Colonic mucosa (tissue), 4 donors: ENCODE measurements around the gene PACC1. TPM values are rescaled to one million over a fixed set of nuclear protein-coding genes. Genes with fewer than 3 reads are reported as not detected.

Experiments used
- DNase-seq: peaks from one replicate; pipeline ENCODE4 v3.0.0-alpha.2; 2020
- H3K27ac ChIP-seq: fragments of 200-600 bp; one replicate; pipeline ENCODE4 v1.8.0; 2021
- H3K27me3 ChIP-seq: fragments of 200-600 bp; one replicate; pipeline ENCODE4 v1.8.0; 2021
- H3K36me3 ChIP-seq: fragments of 200-600 bp; one replicate; pipeline ENCODE4 v1.8.0; 2021
- H3K4me1 ChIP-seq: fragments of 200-600 bp; one replicate; pipeline ENCODE4 v1.8.0; 2021; ENCODE audit warnings: mild to moderate bottlenecking
- H3K4me3 ChIP-seq: fragments of 200-600 bp; one replicate; pipeline ENCODE4 v1.8.0; 2021
- H3K9ac ChIP-seq, 2 donors: one replicate each; pipeline ENCODE4 v1.7.0; 2013; ENCODE audit warnings: control low read depth in 2 of 2, low read depth in 2 of 2, low read length in 2 of 2
- H3K9me3 ChIP-seq: fragments of 200-600 bp; one replicate; pipeline ENCODE4 v1.8.0; 2021
- intact Hi-C: fragments of 100-400 bp; cut with DNase I; formaldehyde crosslinking; loops from one replicate; pipeline ENCODE4 v1.14.1; 2022
- total RNA-seq, 2 donors: library from RNA; stranded (reverse); fragmentation: NEBNext Ultra II Directional in 1 of 2; extraction: Animal tissue kit (Norgen Biotek cat#: 25700) in 1 of 2; gene quantifications; one replicate each; pipeline ENCODE4 v1.2.1, GENCODE V29; 2021
- TF ChIP-seq, protein P1 (sequence below): fragments of 200-600 bp; IDR thresholded peaks from one replicate; pipeline ENCODE4 v1.8.0; 2022; ENCODE audit warnings: antibody characterized with exemption, mild to moderate bottlenecking
- donor health status: healthy.
- donor health status: DM: no; HTN: no; CAD: no.
- donor health status: DM: no; HTN: no; CAD: no.

Gene PACC1
- total RNA-seq, 2 donors from 2014 or later = 2.6 to 3.1 TPM

DNA sequence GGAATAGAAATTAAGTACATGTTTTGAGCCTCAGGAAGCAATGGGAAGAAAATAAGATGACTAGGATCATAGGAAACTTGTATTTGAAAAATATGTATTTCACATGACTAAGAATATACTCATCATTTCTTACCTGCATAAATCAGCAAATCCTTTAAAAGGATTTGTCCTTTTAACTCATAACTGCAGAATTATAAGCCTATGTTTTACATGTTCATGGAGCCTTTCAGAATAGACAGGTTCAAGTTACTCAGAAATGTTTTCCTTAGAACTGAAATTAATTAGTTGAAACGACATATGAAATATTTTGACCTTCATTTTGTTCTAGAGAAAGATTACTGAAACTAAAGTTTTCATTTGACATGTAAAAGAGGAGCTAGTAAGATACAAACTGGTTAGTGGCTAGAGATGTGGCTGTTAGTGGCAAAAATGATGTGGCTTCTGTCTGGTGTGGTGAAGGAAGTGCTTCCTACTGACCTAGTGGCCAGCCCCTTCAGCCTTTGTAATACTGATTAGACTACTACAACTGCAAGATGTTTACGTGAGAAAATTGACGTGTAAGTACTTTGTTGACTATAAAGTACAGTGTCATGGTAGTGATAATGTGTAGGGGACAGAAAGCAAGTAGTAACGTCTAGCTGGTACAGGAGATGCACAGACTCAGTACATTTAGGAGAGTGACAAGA lies 54.7 kb downstream of the PACC1 start:
- no peak for DNase-seq
- intact Hi-C loops = no loop called here
- Histone ChIP-seq H3K4me3 (no peak overlapping the region), H3K4me1 (no peaks in the 10 kb centered on the region), H3K9ac (no peak overlapping the region), H3K9me3 (no peaks in the 10 kb centered on the region), H3K27me3 (no peaks in the 10 kb centered on the region), H3K36me3 (peaks cover 23% of the 10 kb centered on the region), H3K27ac (no peak overlapping the region)
- TF ChIP-seq, protein P1, sequence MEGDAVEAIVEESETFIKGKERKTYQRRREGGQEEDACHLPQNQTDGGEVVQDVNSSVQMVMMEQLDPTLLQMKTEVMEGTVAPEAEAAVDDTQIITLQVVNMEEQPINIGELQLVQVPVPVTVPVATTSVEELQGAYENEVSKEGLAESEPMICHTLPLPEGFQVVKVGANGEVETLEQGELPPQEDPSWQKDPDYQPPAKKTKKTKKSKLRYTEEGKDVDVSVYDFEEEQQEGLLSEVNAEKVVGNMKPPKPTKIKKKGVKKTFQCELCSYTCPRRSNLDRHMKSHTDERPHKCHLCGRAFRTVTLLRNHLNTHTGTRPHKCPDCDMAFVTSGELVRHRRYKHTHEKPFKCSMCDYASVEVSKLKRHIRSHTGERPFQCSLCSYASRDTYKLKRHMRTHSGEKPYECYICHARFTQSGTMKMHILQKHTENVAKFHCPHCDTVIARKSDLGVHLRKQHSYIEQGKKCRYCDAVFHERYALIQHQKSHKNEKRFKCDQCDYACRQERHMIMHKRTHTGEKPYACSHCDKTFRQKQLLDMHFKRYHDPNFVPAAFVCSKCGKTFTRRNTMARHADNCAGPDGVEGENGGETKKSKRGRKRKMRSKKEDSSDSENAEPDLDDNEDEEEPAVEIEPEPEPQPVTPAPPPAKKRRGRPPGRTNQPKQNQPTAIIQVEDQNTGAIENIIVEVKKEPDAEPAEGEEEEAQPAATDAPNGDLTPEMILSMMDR = no peak

DNA sequence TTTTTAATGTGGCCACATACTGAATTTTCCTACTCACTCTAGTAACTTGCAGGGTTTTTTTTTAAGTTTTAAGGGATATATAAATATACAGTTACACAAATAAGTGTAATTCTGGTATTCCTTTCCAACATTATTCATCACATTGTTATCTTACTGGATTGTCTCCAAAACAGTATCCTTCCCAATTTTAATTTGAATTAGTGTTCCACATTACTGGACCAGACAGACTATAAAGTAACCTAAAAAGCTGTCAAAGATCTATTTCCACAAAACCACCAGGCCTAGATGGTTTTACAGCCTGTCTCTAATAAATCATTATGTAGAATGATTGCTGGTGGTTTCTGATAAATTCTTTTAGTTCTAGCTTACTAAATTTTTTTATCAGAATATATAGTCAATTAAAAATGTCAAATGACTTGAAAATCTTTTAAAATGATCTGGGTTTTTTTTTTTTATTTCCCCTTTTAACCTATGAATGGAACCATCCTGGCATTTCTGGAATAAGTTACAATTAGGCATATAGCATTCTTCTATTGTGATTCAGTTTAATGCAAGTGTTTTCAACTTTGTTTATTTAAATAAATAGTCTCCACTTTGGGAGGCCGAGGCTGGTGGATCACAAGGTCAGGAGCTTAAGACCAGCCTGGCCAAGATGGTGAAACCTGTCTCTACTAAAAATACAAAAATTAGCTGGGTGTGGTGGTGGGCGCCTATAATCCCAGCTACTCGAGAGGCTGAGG lies 59.3 kb downstream of the PACC1 start:
- no peaks in the 10 kb centered on the region for H3K27me3 ChIP-seq
- H3K4me1 ChIP-seq = no peaks in the 10 kb centered on the region
- no peak overlapping the region for H3K4me3 ChIP-seq
- H3K9ac ChIP-seq = no peak overlapping the region
- no peaks in the 10 kb centered on the region for H3K9me3 ChIP-seq
- intact Hi-C loops = no loop called here
- no peak for DNase-seq
- TF ChIP-seq, protein P1 = no peak
- H3K36me3 ChIP-seq = peaks cover 19% of the 10 kb centered on the region
- H3K27ac ChIP-seq = no peak overlapping the region

DNA sequence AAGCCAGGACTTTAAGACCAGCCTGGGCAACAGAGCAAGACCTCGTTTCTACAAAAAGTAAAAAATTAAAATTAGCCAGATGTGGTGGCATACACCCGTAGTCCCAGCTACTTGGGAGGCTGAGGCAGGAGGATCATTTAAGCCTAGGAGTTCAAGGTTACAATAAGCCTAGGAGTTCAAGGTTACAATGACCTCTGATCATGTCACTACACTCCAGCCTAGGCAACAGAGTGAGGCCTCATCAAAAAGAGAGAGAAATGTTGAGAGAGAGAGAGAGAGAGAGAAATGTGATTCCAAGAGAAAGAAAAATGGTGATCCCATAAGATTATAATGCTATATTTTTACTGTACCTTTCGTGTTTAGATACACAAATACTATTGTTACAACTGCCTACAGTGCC lies 60.2 kb downstream of the PACC1 start:
- Histone ChIP-seq H3K9ac (no peak overlapping the region), H3K36me3 (peaks cover 19% of the 10 kb centered on the region), H3K9me3 (no peaks in the 10 kb centered on the region), H3K4me1 (no peaks in the 10 kb centered on the region), H3K27me3 (no peaks in the 10 kb centered on the region), H3K27ac (no peak overlapping the region), H3K4me3 (no peak overlapping the region)
- DNase-seq = no peak
- TF ChIP-seq, protein P1 = no peak
- intact Hi-C loops = no loop called here

DNA sequence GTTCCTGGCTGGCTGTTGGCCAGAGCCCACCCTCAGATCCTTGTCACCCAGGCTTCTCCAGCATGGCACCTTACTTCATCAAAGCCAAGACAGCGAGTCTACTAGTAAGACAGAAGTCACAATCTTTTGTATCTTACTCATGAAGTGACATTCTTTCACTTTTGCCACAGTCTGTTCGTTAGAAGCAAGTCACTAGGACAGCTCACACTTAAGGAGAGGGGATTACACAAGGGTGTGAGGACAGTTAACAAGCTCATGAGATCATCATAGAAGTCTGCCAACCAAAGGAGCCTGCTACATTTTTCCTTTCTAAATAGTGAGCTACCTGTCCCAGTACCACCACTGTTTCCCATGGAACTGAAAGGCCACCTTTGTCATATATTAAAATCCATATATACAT lies 61.5 kb downstream of the PACC1 start:
- TF ChIP-seq, protein P1 = no peak
- H3K9me3 ChIP-seq = no peaks in the 10 kb centered on the region
- H3K36me3 ChIP-seq = peaks cover 10% of the 10 kb centered on the region
- no peak for DNase-seq
- no peak overlapping the region for H3K4me3 ChIP-seq
- no peaks in the 10 kb centered on the region for H3K27me3 ChIP-seq
- H3K27ac ChIP-seq = no peak overlapping the region
- intact Hi-C loops = no loop called here
- H3K9ac ChIP-seq = no peak overlapping the region
- H3K4me1 ChIP-seq = no peaks in the 10 kb centered on the region

DNA sequence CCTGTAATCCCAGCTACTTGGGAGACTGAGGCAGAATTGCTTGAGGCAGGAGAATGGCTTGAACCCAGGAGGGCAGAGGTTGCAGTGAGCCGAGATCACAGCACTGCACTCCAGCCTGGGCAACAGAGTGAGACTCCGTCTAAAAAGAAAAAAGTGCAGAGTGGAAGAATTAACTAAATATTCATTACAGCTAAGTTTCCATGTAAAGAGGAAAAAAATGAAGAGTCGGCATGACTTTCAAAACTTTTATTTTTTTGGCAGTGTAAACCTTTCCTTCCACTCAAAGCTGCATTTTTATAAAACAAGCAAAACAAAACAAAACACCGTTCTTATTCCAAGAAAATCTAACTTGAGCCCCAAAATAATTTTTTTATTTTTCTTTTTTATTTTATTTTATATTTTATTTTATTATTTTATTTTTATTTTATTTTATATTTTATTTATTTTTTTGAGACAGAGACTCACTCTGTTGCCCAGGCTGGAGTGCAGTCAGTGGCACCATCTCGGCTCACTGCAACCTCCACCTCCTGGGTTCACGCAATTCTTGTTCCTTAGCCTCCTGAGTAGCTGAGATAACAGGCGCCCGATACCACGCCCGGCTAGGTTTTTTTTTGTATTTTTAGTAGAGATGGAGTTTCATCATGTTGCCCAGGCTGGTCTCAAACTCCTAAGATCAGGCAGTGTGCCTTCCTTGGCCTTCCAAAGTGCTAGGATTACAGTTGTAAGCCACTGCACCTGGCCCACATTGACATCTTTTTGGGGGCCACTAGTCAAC lies 62.9 kb downstream of the PACC1 start:
- Histone ChIP-seq H3K4me1 (no peaks in the 10 kb centered on the region), H3K27ac (no peak overlapping the region), H3K4me3 (no peak overlapping the region), H3K9me3 (no peaks in the 10 kb centered on the region), H3K27me3 (no peaks in the 10 kb centered on the region), H3K36me3 (peaks cover 1% of the 10 kb centered on the region), H3K9ac (no peak overlapping the region)
- no peak for DNase-seq
- intact Hi-C loops = no loop called here
- TF ChIP-seq, protein P1 = no peak
